Keratinocyte (primary cell): ENCODE measurements around the gene SLC6A9. TPM values are rescaled to one million over a fixed set of nuclear protein-coding genes. Genes with fewer than 3 reads are reported as not detected.

Experiments
- DNase-seq: peaks from one replicate; pipeline ENCODE4 v3.0.0-alpha.2; 2011; ENCODE audit warnings: low read depth, missing footprints, low spot score
- FAIRE-seq: peaks from 2 replicates; lab custom pipeline; 2011; peaks lifted over from hg19 to GRCh38; lab: Jason Lieb, UNC
- H2AFZ ChIP-seq: 2 replicates; pipeline ENCODE4 v1.6.0; 2012; ENCODE audit warnings: low read length, control low read depth, inconsistent platforms; ENCODE audit not compliant: control insufficient read depth
- H3K27ac ChIP-seq: 2 replicates; pipeline ENCODE4 v1.5.1; 2011; ENCODE audit warnings: low read length; ENCODE audit not compliant: control insufficient read depth, insufficient read depth
- H3K27me3 ChIP-seq: 3 replicates; pipeline ENCODE4 v1.6.0; 2011; ENCODE audit warnings: low read length; ENCODE audit not compliant: control insufficient read depth, insufficient read depth; ENCODE audit errors: extremely low read depth
- H3K36me3 ChIP-seq, 2 experiments: 2 replicates in 1 of 2; 3 replicates in 1 of 2; pipeline ENCODE4 v1.5.1; 2011; ENCODE audit warnings: low read length in 2 of 2, mild to moderate bottlenecking in 1 of 2; ENCODE audit not compliant: control insufficient read depth in 2 of 2, insufficient read depth in 2 of 2; ENCODE audit errors: extremely low read depth in 1 of 2
- H3K4me1 ChIP-seq: 3 replicates; pipeline ENCODE4 v1.5.1; 2011; ENCODE audit warnings: low read length; ENCODE audit not compliant: control insufficient read depth, insufficient read depth; ENCODE audit errors: extremely low read depth
- H3K4me2 ChIP-seq: 3 replicates; pipeline ENCODE4 v1.6.0; 2011; ENCODE audit warnings: low read depth, low read length; ENCODE audit not compliant: control insufficient read depth, insufficient read depth; ENCODE audit errors: extremely low read depth
- H3K4me3 ChIP-seq, 3 experiments: fragments of 200-600 bp in 1 of 3; sonication (generic) in 1 of 3; 2 replicates in 2 of 3; 3 replicates in 1 of 3; pipeline ENCODE4 v1.5.1; 2011 to 2016; ENCODE audit warnings: low read length in 3 of 3, mild to moderate bottlenecking in 3 of 3, control low read depth in 2 of 3, inconsistent platforms in 1 of 3, low read depth in 1 of 3, mixed read lengths in 1 of 3, mixed run types in 1 of 3, moderate library complexity in 1 of 3; ENCODE audit not compliant: control insufficient read depth in 2 of 3, insufficient read depth in 2 of 3; ENCODE audit errors: extremely low read depth in 1 of 3
- H3K79me2 ChIP-seq: 2 replicates; pipeline ENCODE4 v1.6.0; 2012; ENCODE audit warnings: low read length; ENCODE audit not compliant: control insufficient read depth, insufficient read depth
- H3K9ac ChIP-seq: 3 replicates; pipeline ENCODE4 v1.6.0; 2011; ENCODE audit warnings: low read length; ENCODE audit not compliant: control insufficient read depth, insufficient read depth; ENCODE audit errors: extremely low read depth
- H3K9me1 ChIP-seq: 3 replicates; pipeline ENCODE4 v1.6.0; 2011; ENCODE audit warnings: low read length; ENCODE audit not compliant: control insufficient read depth, insufficient read depth; ENCODE audit errors: extremely low read depth
- H3K9me3 ChIP-seq: 2 replicates; pipeline ENCODE4 v1.5.1; 2012; ENCODE audit warnings: low read depth, low read length; ENCODE audit not compliant: control insufficient read depth
- H4K20me1 ChIP-seq: 3 replicates; pipeline ENCODE4 v1.6.0; 2011; ENCODE audit warnings: low read length; ENCODE audit not compliant: control insufficient read depth, insufficient read depth; ENCODE audit errors: extremely low read depth
- CTCF ChIP-seq, 3 experiments: IDR thresholded peaks in 1 of 3; conservative IDR thresholded peaks in 1 of 3; optimal IDR thresholded peaks in 1 of 3; 2 replicates in 2 of 3; 3 replicates in 1 of 3; pipeline versions ENCODE3 to v1.5.1; 2011; ENCODE audit warnings: low read length in 3 of 3, mild to moderate bottlenecking in 3 of 3, moderate library complexity in 2 of 3, control low read depth in 1 of 3, inconsistent platforms in 1 of 3; ENCODE audit not compliant: insufficient read depth in 2 of 3; ENCODE audit errors: extremely low read depth in 1 of 3
- EZH2 ChIP-seq: IDR thresholded peaks from one replicate; pipeline ENCODE4 v1.6.1; 2012; ENCODE audit warnings: inconsistent platforms, mild to moderate bottlenecking, low read length, moderate library complexity
- dilution Hi-C: fragments of 300-500 bp; cut with MboI; formaldehyde crosslinking; loops from one replicate; pipeline ENCODE4 v1.7.0; 2020; ENCODE audit warnings: low sequenced_read_pairs; ENCODE audit not compliant: extremely low pct_ligation_motif_present
- polyA plus RNA-seq, 5 experiments: library from polyadenylated mRNA; depleted of rRNA in 3 of 5; stranded (reverse) in 3 of 5; stranded (forward) in 1 of 5; unstranded in 1 of 5; fragments of >200 nt; gene quantifications; 1 replicate in 1 of 5; 2 replicates in 3 of 5; 3 replicates in 1 of 5; pipeline versions ENCODE4 v1.2.1 to v1.2.3, GENCODE V29; 2011 to 2012; ENCODE audit warnings: missing spikeins in 2 of 5, low read depth in 1 of 5, low replicate concordance in 1 of 5

The SLC6A9 gene
- polyA plus RNA-seq, 1 donor (not counting 4 experiments of a cell fraction or from before 2014, with no cell fraction given): 5.3 TPM

- Histone ChIP-seq H3K79me2 (no peaks in the 10 kb centered on the region), H3K9me3 (no peaks in the 10 kb centered on the region), H2AFZ (peak within 1 kb of the TSS; percentile 71), H3K4me1 (peaks cover 26% of the 10 kb centered on the region), H4K20me1 (no peaks in the 10 kb centered on the region), H3K27me3 (no peaks in the 10 kb centered on the region), H3K4me3 (peak within 1 kb of the TSS; percentile 58 to 68 (median 61)), H3K9ac (peak within 1 kb of the TSS; percentile 83), H3K9me1 (no peaks in the 10 kb centered on the region), H3K36me3 (peaks cover 4 to 9% of the 10 kb centered on the region in 2 experiments), H3K27ac (peak within 1 kb of the TSS; percentile 90), H3K4me2 (peak within 1 kb of the TSS; percentile 85)
- DNase-seq (no peak), FAIRE-seq (no peak)
- TF ChIP-seq EZH2: no peak
- TF ChIP-seq CTCF (optimal IDR thresholded peaks at IDR 0.05 in 1 of 3, IDR thresholded peaks at IDR 0.05 in 1 of 3, conservative IDR thresholded peaks at IDR 0.05 in 1 of 3; ENCODE audit: extremely low read depth in 1 of 3, insufficient read depth in 2 of 3, low read length in 3 of 3): no peak
- dilution Hi-C loops: no loop called here
Measured at GRCh38 chr1:43991476-43992231, 39.6 kb downstream of the SLC6A9 start, which contains the start of gene CCDC24. Gene CCDC24, plus strand, starts transcription at chr1:43991599. Its CDS starts 280 bp downstream, at chr1:43991879.

- Histone ChIP-seq H3K27me3 (no peaks in the 10 kb centered on the region), H2AFZ (peak overlapping the region; percentile 42), H3K79me2 (no peaks in the 10 kb centered on the region), H3K9ac (peak overlapping the region; percentile 83), H3K4me3 (peak overlapping the region; percentile 58 to 68 (median 61)), H4K20me1 (no peaks in the 10 kb centered on the region), H3K36me3 (peaks cover 4 to 14% of the 10 kb centered on the region in 2 experiments), H3K4me2 (peak overlapping the region; percentile 85), H3K4me1 (peaks cover 31% of the 10 kb centered on the region), H3K9me1 (no peaks in the 10 kb centered on the region), H3K9me3 (no peaks in the 10 kb centered on the region), H3K27ac (peak overlapping the region; percentile 90)
- DNase-seq (no peak), FAIRE-seq (no peak)
- TF ChIP-seq EZH2 (no peak), CTCF (optimal IDR thresholded peaks at IDR 0.05 in 1 of 3, IDR thresholded peaks at IDR 0.05 in 1 of 3, conservative IDR thresholded peaks at IDR 0.05 in 1 of 3; ENCODE audit: extremely low read depth in 1 of 3, insufficient read depth in 2 of 3, low read length in 3 of 3) (no peak)
- dilution Hi-C loops: no loop called here
Measured at GRCh38 chr1:43991200-43991475, 40.1 kb downstream of the SLC6A9 start.
